Calu3 (cell line): Measurements from ENCODE around the gene MRPL58. TPM values are rescaled to one million over a fixed set of nuclear protein-coding genes. Genes with fewer than 3 reads are reported as not detected.
"Not testable (repeated sequence)": the region's sequence is repeated elsewhere in the genome, so short reads cannot be mapped to it uniquely, and the experiment has no call there.

Source experiments
- BruUV-seq: library from RNA; stranded (reverse); fragments of 400-500 nt; replicated peaks from 2 replicates; lab custom pipeline; 2021; lab: Mats Ljungman, UMichigan
- CTCF ChIA-PET: fragments of 300-600 bp; sonication (Branson Sonifier 250); formaldehyde crosslinking; loops from one replicate; lab custom pipeline; 2022; ENCODE audit warnings: antibody characterized with exemption; lab: Charles Lee
- DNase-seq: peaks from one replicate; pipeline ENCODE4 v3.0.0; 2022
- H3K27ac Mint-ChIP-seq: one replicate; pipeline ENCODE4 v1.8.0; 2022; ENCODE audit warnings: mixed read lengths; ENCODE audit not compliant: unreplicated experiment
- H3K27me3 Mint-ChIP-seq: one replicate; pipeline ENCODE4 v1.8.0; 2022; ENCODE audit warnings: mixed read lengths; ENCODE audit not compliant: unreplicated experiment
- H3K36me3 Mint-ChIP-seq: one replicate; pipeline ENCODE4 v1.8.0; 2022; ENCODE audit warnings: mild to moderate bottlenecking, moderate library complexity, mixed read lengths; ENCODE audit not compliant: insufficient read depth, unreplicated experiment
- H3K4me1 Mint-ChIP-seq: one replicate; pipeline ENCODE4 v1.8.0; 2022; ENCODE audit warnings: mild to moderate bottlenecking, low read depth, mixed read lengths; ENCODE audit not compliant: unreplicated experiment
- H3K4me3 Mint-ChIP-seq: one replicate; pipeline ENCODE4 v1.8.0; 2022; ENCODE audit warnings: mild to moderate bottlenecking, low read depth, moderate library complexity, mixed read lengths; ENCODE audit not compliant: unreplicated experiment
- H3K9me3 Mint-ChIP-seq: one replicate; pipeline ENCODE4 v1.8.0; 2022; ENCODE audit warnings: low read depth, mixed read lengths; ENCODE audit not compliant: unreplicated experiment
- intact Hi-C: fragments of 100-400 bp; cut with micrococcal nuclease; formaldehyde crosslinking; loops from one replicate; pipeline ENCODE4 v1.10.0; 2022; ENCODE audit not compliant: unreplicated experiment
- total RNA-seq: library from RNA; stranded (reverse); gene quantifications from 2 replicates; pipeline ENCODE4 v1.2.3, GENCODE V29; 2022
- TF ChIP-seq, protein P1 (sequence below): fragments of 200-600 bp; IDR thresholded peaks from one replicate; pipeline ENCODE4 v1.8.0; 2022; ENCODE audit warnings: antibody characterized with exemption; ENCODE audit not compliant: unreplicated experiment

Gene MRPL58
- total RNA-seq, 1 experiment from 2014 or later: 49.0 TPM

DNA sequence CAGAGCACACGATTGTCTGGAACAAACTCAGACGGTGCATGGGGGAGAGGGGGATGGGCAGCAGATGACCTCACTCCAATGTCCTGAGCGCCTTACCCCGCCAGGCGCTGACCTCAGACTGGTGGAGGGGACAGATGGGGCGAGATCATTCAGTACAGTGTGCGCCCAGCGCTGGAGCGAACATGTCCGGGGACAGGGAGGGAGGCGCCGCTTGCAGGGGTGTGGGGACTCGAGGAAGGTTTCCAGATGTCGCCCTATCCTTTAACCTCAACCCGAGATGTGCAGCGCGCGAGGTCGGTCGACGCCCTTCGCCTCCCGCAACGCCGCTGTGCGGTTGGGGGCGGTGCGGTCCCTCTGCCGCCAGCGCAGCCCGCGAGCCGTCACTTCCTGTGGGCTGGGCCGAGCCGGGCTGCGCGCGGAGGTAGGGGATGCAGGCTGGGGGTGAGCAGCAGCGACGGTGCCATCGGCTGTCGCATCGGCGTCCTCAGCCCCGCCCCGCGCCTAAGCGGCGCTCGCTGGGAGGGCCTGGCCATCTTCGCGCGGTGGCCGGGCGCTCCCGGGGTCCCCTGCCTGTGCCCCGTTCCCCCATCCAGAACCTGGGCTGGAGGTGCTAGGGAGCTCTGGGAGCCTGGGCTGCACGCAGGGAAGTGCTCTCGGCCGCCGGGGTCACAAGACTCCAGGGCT is 30.3 kb upstream of the MRPL58 start:
- Mint-ChIP-seq H3K27ac (peak overlapping the region; percentile 82), H3K4me3 (peak overlapping the region; percentile 79), H3K9me3 (no peaks in the 10 kb centered on the region), H3K36me3 (peaks cover 23% of the 10 kb centered on the region), H3K4me1 (peaks cover 36% of the 10 kb centered on the region), H3K27me3 (no peaks in the 10 kb centered on the region)
- intact Hi-C loops: no loop called here
- no TSS peak for BruUV-seq
- TF ChIP-seq, protein P1, sequence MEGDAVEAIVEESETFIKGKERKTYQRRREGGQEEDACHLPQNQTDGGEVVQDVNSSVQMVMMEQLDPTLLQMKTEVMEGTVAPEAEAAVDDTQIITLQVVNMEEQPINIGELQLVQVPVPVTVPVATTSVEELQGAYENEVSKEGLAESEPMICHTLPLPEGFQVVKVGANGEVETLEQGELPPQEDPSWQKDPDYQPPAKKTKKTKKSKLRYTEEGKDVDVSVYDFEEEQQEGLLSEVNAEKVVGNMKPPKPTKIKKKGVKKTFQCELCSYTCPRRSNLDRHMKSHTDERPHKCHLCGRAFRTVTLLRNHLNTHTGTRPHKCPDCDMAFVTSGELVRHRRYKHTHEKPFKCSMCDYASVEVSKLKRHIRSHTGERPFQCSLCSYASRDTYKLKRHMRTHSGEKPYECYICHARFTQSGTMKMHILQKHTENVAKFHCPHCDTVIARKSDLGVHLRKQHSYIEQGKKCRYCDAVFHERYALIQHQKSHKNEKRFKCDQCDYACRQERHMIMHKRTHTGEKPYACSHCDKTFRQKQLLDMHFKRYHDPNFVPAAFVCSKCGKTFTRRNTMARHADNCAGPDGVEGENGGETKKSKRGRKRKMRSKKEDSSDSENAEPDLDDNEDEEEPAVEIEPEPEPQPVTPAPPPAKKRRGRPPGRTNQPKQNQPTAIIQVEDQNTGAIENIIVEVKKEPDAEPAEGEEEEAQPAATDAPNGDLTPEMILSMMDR: no peak
- CTCF ChIA-PET: interaction anchor here (0.9 to 2.0 kb wide), 4 partner anchors 9 to 30 kb away, joined by 4 to 8 read pairs (median 4); partner anchors contain the start of gene HID1
- DNase-seq: peak; percentile 87

DNA sequence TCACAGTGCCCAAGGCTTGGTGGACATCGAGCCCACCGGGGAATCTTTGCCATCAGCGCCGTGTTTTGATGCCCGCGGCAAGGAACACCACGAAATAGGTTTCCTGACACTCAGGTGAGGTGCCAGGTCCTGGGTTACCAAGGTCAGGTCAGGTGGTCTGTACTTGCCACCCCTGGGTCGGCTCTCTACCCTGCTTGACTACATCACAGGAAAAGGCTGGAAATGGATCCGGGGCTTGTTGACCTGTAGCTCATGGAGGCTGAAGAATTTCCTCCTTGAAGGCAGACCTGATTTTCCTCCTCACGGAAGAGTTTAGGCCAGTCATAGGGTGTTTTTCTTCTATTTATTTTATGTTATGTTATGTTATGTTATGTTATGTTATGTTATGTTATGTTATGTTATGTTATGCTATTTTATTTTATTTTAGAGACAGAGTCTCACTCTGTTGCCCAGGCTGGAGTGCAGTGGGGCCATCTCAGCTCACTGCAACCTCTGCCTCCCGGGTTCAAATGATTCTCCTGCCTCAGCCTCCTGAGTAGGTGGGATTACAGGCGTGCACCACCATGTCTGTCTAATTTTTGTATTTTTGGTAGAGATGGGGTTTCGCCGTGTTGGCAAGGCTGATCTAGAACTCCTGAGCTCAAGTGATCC is 29.7 kb upstream of the MRPL58 start:
- BruUV-seq: TSS peak; percentile 64
- H3K27ac Mint-ChIP-seq, intact Hi-C loops, H3K27me3 Mint-ChIP-seq, H3K9me3 Mint-ChIP-seq: not testable (repeated sequence)
- DNase-seq: peak; percentile 27
- CTCF ChIA-PET: interaction anchor here (0.9 to 2.0 kb wide), 5 partner anchors 8 to 29 kb away, joined by 4 to 9 read pairs (median 4); partner anchors contain the start of gene HID1
- H3K36me3 Mint-ChIP-seq: peaks cover 29% of the 10 kb centered on the region
- peaks cover 37% of the 10 kb centered on the region for H3K4me1 Mint-ChIP-seq
- peak overlapping the region; percentile 79 for H3K4me3 Mint-ChIP-seq

DNA sequence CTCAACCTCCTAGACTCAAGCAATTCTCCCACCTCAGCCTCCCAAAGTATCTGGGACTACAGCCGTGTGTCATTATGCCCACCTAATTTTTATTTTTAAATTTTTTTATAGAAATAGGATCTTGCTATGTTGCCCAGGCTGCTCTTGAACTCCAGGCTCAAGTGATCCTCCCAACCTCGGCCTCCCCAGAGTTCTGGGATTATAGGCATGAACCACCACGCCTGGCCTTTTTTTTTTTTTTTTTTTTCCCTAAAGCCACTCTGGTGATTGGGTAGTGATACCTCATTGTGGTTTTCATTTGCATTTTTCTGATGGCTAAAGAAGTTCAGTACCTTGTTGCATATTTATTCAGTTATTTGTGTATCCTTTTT is 26.3 kb upstream of the MRPL58 start:
- no TSS peak for BruUV-seq
- H3K27me3 Mint-ChIP-seq: no peaks in the 10 kb centered on the region
- no peaks in the 10 kb centered on the region for H3K9me3 Mint-ChIP-seq
- H3K4me1 Mint-ChIP-seq: peaks cover 51% of the 10 kb centered on the region
- H3K27ac Mint-ChIP-seq: no peak overlapping the region
- CTCF ChIA-PET: no interaction called here
- DNase-seq: no peak
- TF ChIP-seq, protein P1: no peak
- H3K36me3 Mint-ChIP-seq: peaks cover 52% of the 10 kb centered on the region
- intact Hi-C loops: no loop called here
- H3K4me3 Mint-ChIP-seq: no peak overlapping the region

DNA sequence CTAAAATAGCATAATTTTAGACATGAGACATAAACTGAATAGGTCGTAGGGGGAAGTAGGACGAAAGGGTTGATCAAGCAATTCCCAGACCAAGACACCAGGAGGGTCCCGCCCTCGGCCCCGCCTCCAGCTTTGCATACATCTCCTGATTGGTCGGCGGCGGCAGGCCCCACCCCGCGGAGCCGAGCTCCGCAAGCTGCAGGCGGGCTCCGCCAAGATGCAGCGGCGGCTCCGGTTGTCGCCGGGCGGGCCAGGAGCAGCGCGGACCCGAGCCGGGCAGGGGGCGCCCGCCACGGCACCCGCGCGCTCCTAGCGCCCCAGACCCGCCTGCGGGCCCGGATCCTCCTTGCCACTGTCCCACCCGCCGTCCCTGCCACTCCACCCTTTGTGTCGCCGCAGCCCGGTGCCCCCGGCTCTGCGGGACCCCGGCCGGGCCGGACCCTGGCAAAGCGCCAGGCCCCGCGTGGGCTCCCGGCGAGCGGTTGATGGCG is 25.0 kb upstream of the MRPL58 start, which contains the start of gene CDR2L:
TSS of gene CDR2L (plus strand) at position 215 of the 491 bp plus-strand sequence. CDS start 412 bp downstream, outside the sequence.
- CTCF ChIA-PET: interaction anchor here (1.5 to 3.1 kb wide), 5 partner anchors 13 to 29 kb away, joined by 4 to 18 read pairs (median 12); partner anchors contain the start of genes HID1 and MRPL58
- BruUV-seq: no TSS peak
- H3K9me3 Mint-ChIP-seq: no peaks in the 10 kb centered on the region
- peaks cover 41% of the 10 kb centered on the region for H3K36me3 Mint-ChIP-seq
- intact Hi-C loops: no loop called here
- peak within 1 kb of the TSS; percentile 58 for H3K27ac Mint-ChIP-seq
- H3K27me3 Mint-ChIP-seq: no peaks in the 10 kb centered on the region
- TF ChIP-seq, protein P1: no peak
- peak within 1 kb of the TSS; percentile 93 for H3K4me3 Mint-ChIP-seq
- H3K4me1 Mint-ChIP-seq: peaks cover 56% of the 10 kb centered on the region
- DNase-seq: peak; percentile 98
